DOHH2 (cell line): ENCODE results near the gene GPANK1.
A peak's percentile ranks its signal among the peaks of the same experiment; 100 is the strongest.

ENCODE experiments used
- H3F3A ChIP-seq: fragments of 200-600 bp; sonication (generic), shearing (Covaris generic); 2 replicates; pipeline ENCODE4 v1.6.0; 2016; ENCODE audit warnings: antibody characterized with exemption, mild to moderate bottlenecking; ENCODE audit not compliant: control insufficient read depth, insufficient read depth
- H3K27ac ChIP-seq: fragments of 200-600 bp; sonication (generic); 2 replicates; pipeline ENCODE4 v1.5.1; 2014; ENCODE audit warnings: low read depth, mild to moderate bottlenecking, low read length, moderate library complexity
- H3K27me3 ChIP-seq: fragments of 200-600 bp; sonication (generic); 2 replicates; pipeline ENCODE4 v1.6.1; 2014; ENCODE audit warnings: mild to moderate bottlenecking, low read length, mixed read lengths; ENCODE audit not compliant: control insufficient read depth
- H3K36me3 ChIP-seq: fragments of 200-600 bp; sonication (generic); 2 replicates; pipeline ENCODE4 v1.6.1; 2014; ENCODE audit warnings: mild to moderate bottlenecking, low read length, moderate library complexity, mixed read lengths; ENCODE audit not compliant: control insufficient read depth
- H3K4me1 ChIP-seq: fragments of 200-600 bp; sonication (generic); 2 replicates; pipeline ENCODE4 v1.6.1; 2014; ENCODE audit warnings: mild to moderate bottlenecking, low read length, mixed read lengths; ENCODE audit not compliant: control insufficient read depth
- H3K4me2 ChIP-seq: fragments of 200-600 bp; sonication (generic); 2 replicates; pipeline ENCODE4 v1.6.0; 2014; ENCODE audit warnings: mild to moderate bottlenecking, low read length, moderate library complexity
- H3K4me3 ChIP-seq: fragments of 200-600 bp; sonication (generic); 2 replicates; pipeline ENCODE4 v1.5.1; 2014; ENCODE audit warnings: mild to moderate bottlenecking, low read length, mixed read lengths
- H3K79me2 ChIP-seq: fragments of 200-600 bp; sonication (generic); 2 replicates; pipeline ENCODE4 v1.6.1; 2014; ENCODE audit warnings: mild to moderate bottlenecking, low read length, mixed read lengths; ENCODE audit not compliant: control insufficient read depth
- H3K9me2 ChIP-seq: fragments of 200-600 bp; sonication (generic); replicated peaks from 2 replicates; pipeline ENCODE4 v1.6.1; 2014; ENCODE audit warnings: mild to moderate bottlenecking, low read length, mixed read lengths; ENCODE audit not compliant: control insufficient read depth
- H3K9me3 ChIP-seq: fragments of 200-600 bp; sonication (generic); 2 replicates; pipeline ENCODE4 v1.6.1; 2014; ENCODE audit warnings: antibody characterized with exemption, low read length, mixed read lengths; ENCODE audit not compliant: control insufficient read depth, insufficient read depth
- H4K20me1 ChIP-seq: fragments of 200-600 bp; sonication (generic); 2 replicates; pipeline ENCODE4 v1.6.0; 2014; ENCODE audit warnings: low read depth, mild to moderate bottlenecking, antibody characterized with exemption, low read length, moderate library complexity; ENCODE audit not compliant: control insufficient read depth, insufficient read depth
- CTCF ChIP-seq: fragments of 200-600 bp; sonication (generic); IDR thresholded peaks from one replicate; pipeline ENCODE4 v1.5.1; 2014; ENCODE audit warnings: antibody characterized with exemption, mild to moderate bottlenecking, low read depth, low read length; ENCODE audit not compliant: poor library complexity, severe bottlenecking
- EZH2phosphoT487 ChIP-seq: fragments of 200-600 bp; sonication (generic); IDR thresholded peaks from 2 replicates; pipeline ENCODE4 v1.6.1; 2017; ENCODE audit warnings: borderline replicate concordance, mild to moderate bottlenecking, antibody characterized with exemption, low read length, moderate library complexity, mixed read lengths

Gene GPANK1

GRCh38 chr6:31664790-31665500 is at the start of gene GPANK1:
Gene GPANK1 (minus strand): TSS chr6:31664997. CDS start chr6:31664478, 519 bp downstream.
- Histone ChIP-seq H3K27ac (peak within 1 kb of the TSS; percentile 97), H3K4me3 (peak within 1 kb of the TSS; percentile 95), H3K36me3 (peaks cover 86% of the 10 kb centered on the region), H3K27me3 (no peaks in the 10 kb centered on the region), H3K79me2 (peaks cover 74% of the 10 kb centered on the region), H3F3A (peaks cover 11% of the 10 kb centered on the region), H4K20me1 (peaks cover 11% of the 10 kb centered on the region; the same call in 1 of the 2 replicates), H3K9me3 (no peaks in the 10 kb centered on the region), H3K4me2 (peak within 1 kb of the TSS; percentile 99), H3K9me2 (no peaks in the 10 kb centered on the region), H3K4me1 (peaks cover 49% of the 10 kb centered on the region)
- TF ChIP-seq CTCF (no peak), EZH2phosphoT487 (no peak)

GRCh38 chr6:31713991-31714684 is 49.3 kb upstream of the GPANK1 start:
- H3K4me3 ChIP-seq, result no peak overlapping the region
- no peaks in the 10 kb centered on the region for H3F3A ChIP-seq
- H3K27ac ChIP-seq, result no peak overlapping the region
- no peak for TF ChIP-seq EZH2phosphoT487
- TF ChIP-seq CTCF, result no peak
- no peaks in the 10 kb centered on the region for H3K36me3 ChIP-seq
- no peaks in the 10 kb centered on the region for H3K9me2 ChIP-seq
- H3K9me3 ChIP-seq, result no peaks in the 10 kb centered on the region
- peaks cover 47% of the 10 kb centered on the region for H3K27me3 ChIP-seq
- no peaks in the 10 kb centered on the region for H4K20me1 ChIP-seq
- H3K79me2 ChIP-seq, result no peaks in the 10 kb centered on the region
- peaks cover 5% of the 10 kb centered on the region; the same call in 1 of the 2 replicates for H3K4me1 ChIP-seq
- H3K4me2 ChIP-seq, result no peak overlapping the region

GRCh38 chr6:31713465-31713864 is 48.7 kb upstream of the GPANK1 start:
- TF ChIP-seq EZH2phosphoT487 (no peak), CTCF (no peak)
- Histone ChIP-seq H3K27ac (no peak overlapping the region), H3K4me2 (no peak overlapping the region)

More at GRCh38 chr6:31713465-31713864, 48.7 kb upstream of the GPANK1 start:
- H4K20me1 ChIP-seq, result no peaks in the 10 kb centered on the region
- peaks cover 5% of the 10 kb centered on the region; the same call in 1 of the 2 replicates for H3K4me1 ChIP-seq
- H3K4me3 ChIP-seq, result no peak overlapping the region
- H3K36me3 ChIP-seq, result no peaks in the 10 kb centered on the region
- no peaks in the 10 kb centered on the region for H3F3A ChIP-seq
- no peaks in the 10 kb centered on the region for H3K9me3 ChIP-seq
- no peaks in the 10 kb centered on the region for H3K9me2 ChIP-seq
- no peaks in the 10 kb centered on the region for H3K79me2 ChIP-seq
- H3K27me3 ChIP-seq, result peaks cover 47% of the 10 kb centered on the region
